Sigmoid colon (tissue), 7 donors: ENCODE results near the gene XRN2. TPM values are rescaled to one million over a fixed set of nuclear protein-coding genes. Genes with fewer than 3 reads are reported as not detected.
"Not testable (repeated sequence)": the region's sequence is repeated elsewhere in the genome, so short reads cannot be mapped to it uniquely, and the experiment has no call there.

Experiments used
- DNase-seq: peaks from one replicate; pipeline ENCODE4 v3.0.0-alpha.2; 2019
- H3K27ac ChIP-seq, 4 donors: fragments of 200-600 bp; sonication (generic); one replicate each; pipeline ENCODE4 v1.5.1; 2016 to 2019; ENCODE audit warnings: mild to moderate bottlenecking in 1 of 4
- H3K27me3 ChIP-seq, 3 donors: fragments of 200-600 bp; sonication (generic); one replicate each; pipeline ENCODE4 v1.5.1; 2019; ENCODE audit warnings: mild to moderate bottlenecking in 1 of 3
- H3K36me3 ChIP-seq, 4 donors: fragments of 200-600 bp; sonication (generic); one replicate each; pipeline ENCODE4 v1.5.1; 2016 to 2019
- H3K4me1 ChIP-seq, 4 donors: fragments of 200-600 bp; sonication (generic); one replicate each; pipeline ENCODE4 v1.5.1; 2017 to 2019
- H3K4me3 ChIP-seq, 4 donors: fragments of 200-600 bp; sonication (generic); one replicate each; pipeline ENCODE4 v1.5.1; 2017 to 2019; ENCODE audit warnings: mild to moderate bottlenecking in 2 of 4, moderate library complexity in 1 of 4
- H3K9me3 ChIP-seq, 4 donors: fragments of 200-600 bp in 3 of 4; sonication (generic) in 3 of 4; one replicate each; pipeline versions ENCODE4 v1.5.1 to v1.6.1; 2013 to 2019
- CTCF ChIP-seq, 4 experiments: fragments of 450-650 bp in 3 of 4; fragments of 200-600 bp in 1 of 4; IDR thresholded peaks; one replicate each; pipeline ENCODE4 v1.5.1; 2016 to 2019; ENCODE audit warnings: antibody characterized with exemption in 4 of 4, mild to moderate bottlenecking in 3 of 4, moderate library complexity in 2 of 4
- EP300 ChIP-seq, 4 donors: sonication (generic); formaldehyde crosslinking; IDR thresholded peaks; one replicate each; pipeline ENCODE4 v1.6.1; 2017; ENCODE audit warnings: antibody characterized with exemption in 4 of 4
- POLR2A ChIP-seq, 2 donors: fragments of 450-650 bp; IDR thresholded peaks; one replicate each; pipeline ENCODE4 v1.6.1; 2016; ENCODE audit warnings: antibody characterized with exemption in 2 of 2, mild to moderate bottlenecking in 2 of 2, moderate library complexity in 2 of 2
- POLR2AphosphoS5 ChIP-seq, 4 donors: sonication (generic); formaldehyde crosslinking; IDR thresholded peaks; one replicate each; pipeline ENCODE4 v1.6.1; 2017; ENCODE audit warnings: antibody characterized with exemption in 4 of 4
- WGBS, 2 donors: extraction: QIAGEN DNeasy Blood & Tissue Kit; methylation state at CpG; one replicate each; pipeline ENCODE4 v1.1.7; 2013; 5-methylcytosine and 5-hydroxymethylcytosine counted together
- intact Hi-C: fragments of 100-400 bp; cut with DNase I; formaldehyde crosslinking; loops from one replicate; pipeline ENCODE4 v1.15.1; 2023
- polyA plus RNA-seq, 3 donors: library from polyadenylated mRNA; stranded (reverse); fragments of 200-250 nt; gene quantifications; one replicate each; pipeline ENCODE4 v1.2.3, GENCODE V29; 2013
- total RNA-seq, 4 donors: library from RNA; depleted of rRNA; stranded (reverse); fragments of >200 nt; gene quantifications; one replicate each; pipeline ENCODE4 v1.1.0, GENCODE V29; 2016
- donor health status: healthy with polysubstance abuse.
- donor health status: Bipolar disorder and iron deficiency.
- donor health status: healthy.

The XRN2 gene
- total and polyA plus RNA-seq, 7 donors: 21.0 to 79.8 (median 53.5) TPM

- Histone ChIP-seq H3K9me3 (peaks cover 0 to 21% (median 6%) of the 10 kb centered on the region in 4 donors), H3K4me3 (no peak overlapping the region), H3K27ac (no peak overlapping the region), H3K36me3 (no peaks in the 10 kb centered on the region), H3K27me3 (no peaks in the 10 kb centered on the region), H3K4me1 (no peaks in the 10 kb centered on the region)
- WGBS, 2 donors: 92 to 95% methylated on average over 4 of the region's 4 CpGs
- intact Hi-C loops: no loop called here
- TF ChIP-seq CTCF (IDR thresholded peaks at IDR 0.05) (no peak), POLR2A (IDR thresholded peaks at IDR 0.05) (no peak), POLR2AphosphoS5 (IDR thresholded peaks at IDR 0.05) (no peak)
- DNase-seq: no peak
Measured at GRCh38 chr20:21421601-21422236, 118.6 kb downstream of the XRN2 start.

DNA sequence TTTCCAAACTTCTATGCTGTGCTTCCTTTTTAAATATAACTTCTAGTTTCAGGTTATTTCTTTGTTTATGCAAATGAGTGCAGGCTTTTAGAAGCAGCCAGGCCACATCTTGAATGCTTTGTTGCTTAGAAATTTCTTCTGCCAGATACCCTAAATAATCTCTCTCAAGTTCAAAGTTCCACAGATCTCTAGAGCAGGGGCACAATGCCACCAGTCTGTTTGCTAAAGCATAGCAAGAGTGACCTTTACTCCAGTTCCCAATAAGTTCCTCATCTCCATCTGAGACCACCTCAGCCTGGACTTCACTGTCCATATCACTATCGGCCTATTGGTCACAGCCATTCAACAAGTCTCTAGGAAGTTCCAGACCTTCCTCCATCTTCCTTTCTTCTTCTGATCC is 120.6 kb downstream of the XRN2 start:
- H3K27me3 ChIP-seq, intact Hi-C loops, DNase-seq, H3K4me1 ChIP-seq, H3K36me3 ChIP-seq, H3K27ac ChIP-seq, H3K4me3 ChIP-seq: not testable (repeated sequence)
- WGBS, 2 donors: 95 to 98% methylated on average over 1 of the region's 1 CpG
- H3K9me3 ChIP-seq: peaks cover 0 to 21% (median 6%) of the 10 kb centered on the region in 4 donors

DNA sequence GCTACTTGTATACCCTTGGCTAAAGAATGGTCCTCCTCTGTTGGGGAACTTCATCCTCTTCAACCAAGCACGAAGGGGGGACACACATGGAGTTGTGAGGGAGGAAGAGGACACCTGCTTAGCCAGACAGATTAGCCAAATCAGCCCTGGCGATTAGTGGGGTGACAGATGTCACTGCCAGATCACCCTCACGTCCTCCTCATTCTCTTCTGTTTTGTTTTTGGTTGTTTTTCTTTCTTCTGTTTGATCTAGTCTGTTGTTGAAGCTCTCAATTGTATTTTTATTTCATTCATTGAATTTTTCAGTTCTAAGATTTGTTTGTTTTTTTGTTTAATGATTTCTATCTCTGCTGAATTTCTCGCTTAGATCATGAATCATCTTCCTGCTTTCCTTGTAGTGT is 121.7 kb downstream of the XRN2 start:
- 56 to 75% methylated on average over 4 of the region's 4 CpGs for WGBS, 2 donors
- H3K9me3 ChIP-seq: peaks cover 0 to 21% (median 6%) of the 10 kb centered on the region in 4 donors

GRCh38 chr20:21430020-21430419 is 126.9 kb downstream of the XRN2 start:
- H3K4me3 ChIP-seq: no peak overlapping the region
- WGBS, 2 donors: 56 to 65% methylated on average over 3 of the region's 3 CpGs
- H3K27ac ChIP-seq: no peak overlapping the region
- H3K27me3 ChIP-seq: peaks cover 0 to 4% (median 0%) of the 10 kb centered on the region in 3 donors
- H3K9me3 ChIP-seq: peaks cover 0 to 5% (median 2%) of the 10 kb centered on the region in 4 donors
- DNase-seq: no peak
- H3K36me3 ChIP-seq: no peaks in the 10 kb centered on the region
- TF ChIP-seq POLR2AphosphoS5 (IDR thresholded peaks at IDR 0.05) (no peak), CTCF (IDR thresholded peaks at IDR 0.05) (no peak), EP300 (IDR thresholded peaks at IDR 0.05) (no peak), POLR2A (IDR thresholded peaks at IDR 0.05) (no peak)
- intact Hi-C loops: no loop called here
- no peaks in the 10 kb centered on the region for H3K4me1 ChIP-seq

More for the DNA sequence above, 121.7 kb downstream of the XRN2 start:
- no peak overlapping the region for H3K27ac ChIP-seq
- intact Hi-C loops: no loop called here
- H3K27me3 ChIP-seq: no peaks in the 10 kb centered on the region
- no peak for DNase-seq
- TF ChIP-seq EP300 (IDR thresholded peaks at IDR 0.05) (no peak), POLR2AphosphoS5 (IDR thresholded peaks at IDR 0.05) (no peak), POLR2A (IDR thresholded peaks at IDR 0.05) (no peak), CTCF (IDR thresholded peaks at IDR 0.05) (no peak)
- H3K4me1 ChIP-seq: no peaks in the 10 kb centered on the region
- H3K4me3 ChIP-seq: no peak overlapping the region
- no peaks in the 10 kb centered on the region for H3K36me3 ChIP-seq

DNA sequence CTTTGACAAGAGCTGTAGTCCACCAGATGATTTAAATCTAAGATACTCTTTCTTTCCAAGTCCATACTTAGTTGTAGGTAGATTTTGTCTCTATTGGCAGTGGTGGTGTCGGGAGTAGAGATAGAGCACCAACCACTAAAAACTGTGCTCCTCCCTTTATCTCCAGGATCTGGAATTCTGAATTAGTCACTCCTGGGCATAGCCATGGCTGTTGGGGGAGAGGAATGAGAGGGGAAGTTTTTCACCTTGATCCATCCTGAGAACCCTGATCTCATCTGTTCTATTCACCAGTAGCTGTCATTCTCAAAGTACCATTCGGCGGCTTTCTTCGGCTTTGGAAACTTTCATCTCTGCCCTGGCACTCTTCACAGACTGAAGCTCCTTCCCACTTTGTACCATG is 129.8 kb downstream of the XRN2 start:
- WGBS, 2 donors: 94 to 96% methylated on average over 4 of the region's 4 CpGs
- Histone ChIP-seq H3K27me3 (peaks cover 0 to 4% (median 0%) of the 10 kb centered on the region in 3 donors), H3K27ac (no peak overlapping the region), H3K36me3 (no peaks in the 10 kb centered on the region), H3K4me3 (no peak overlapping the region), H3K4me1 (no peaks in the 10 kb centered on the region), H3K9me3 (no peaks in the 10 kb centered on the region)
- TF ChIP-seq EP300 (IDR thresholded peaks at IDR 0.05) (no peak), POLR2AphosphoS5 (IDR thresholded peaks at IDR 0.05) (no peak), POLR2A (IDR thresholded peaks at IDR 0.05) (no peak), CTCF (IDR thresholded peaks at IDR 0.05) (no peak)
- intact Hi-C loops: no loop called here
- no peak for DNase-seq
